ENCODE data around the gene RHEB. TPM values are rescaled to one million over a fixed set of nuclear protein-coding genes. Genes with fewer than 3 reads are reported as not detected.
A peak's percentile ranks its signal among the peaks of the same experiment; 100 is the strongest.

RHEB gene
- total RNA-seq, 2 donors from 2014 or later, result 44.9 to 91.0 TPM

DNA sequence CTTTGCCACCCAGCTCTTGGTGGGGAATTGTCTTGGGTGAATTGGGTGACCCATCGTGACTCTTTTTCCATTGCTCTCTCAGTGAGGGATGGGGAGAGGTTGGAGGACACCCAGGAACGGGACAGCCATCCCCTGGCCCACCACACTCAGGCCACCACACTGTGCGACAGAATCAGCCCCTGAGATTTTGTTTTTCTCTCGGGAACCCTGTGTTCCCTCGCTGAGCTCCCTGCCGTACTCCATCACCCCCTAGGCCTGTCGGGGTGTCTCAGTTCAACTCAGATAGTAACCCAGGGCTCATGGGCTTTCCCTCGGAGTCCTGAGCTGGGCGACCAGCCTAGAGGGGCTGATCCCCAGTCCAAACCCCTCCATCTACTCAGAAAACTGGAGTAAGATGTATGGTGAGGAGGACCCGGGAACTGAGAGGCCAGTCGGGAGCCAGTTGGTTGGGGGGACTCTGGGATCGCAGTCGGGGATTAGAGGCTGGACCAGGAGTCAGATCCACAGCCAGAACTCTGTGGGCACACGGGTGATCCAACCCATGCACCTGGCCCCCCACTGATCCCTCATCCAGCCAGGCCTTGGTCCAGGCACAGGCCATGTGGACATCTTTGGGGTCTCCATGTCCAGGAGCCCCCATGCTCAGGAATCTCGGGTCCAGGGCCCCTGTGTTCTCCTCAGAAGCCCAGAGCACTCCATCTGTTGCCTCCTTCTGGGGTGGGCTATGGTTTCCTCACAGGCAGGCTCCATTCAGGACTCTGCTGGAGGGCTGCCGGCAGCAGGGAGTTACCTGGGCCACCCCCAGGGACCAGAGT is 89.1 kb downstream of the RHEB start:
- H3K27ac ChIP-seq, result no peak overlapping the region
- WGBS, 2 donors, result 96 to 97% methylated on average over 11 to 16 of the region's 16 CpGs
- H3K4me3 ChIP-seq, result no peak overlapping the region
- ATAC-seq (no peak), DNase-seq (no peak)
- H3K4me1 ChIP-seq, result peaks cover 23% of the 10 kb centered on the region
- TF ChIP-seq POLR2A (IDR thresholded peaks at IDR 0.05), result no peak
- TF ChIP-seq, protein P1, sequence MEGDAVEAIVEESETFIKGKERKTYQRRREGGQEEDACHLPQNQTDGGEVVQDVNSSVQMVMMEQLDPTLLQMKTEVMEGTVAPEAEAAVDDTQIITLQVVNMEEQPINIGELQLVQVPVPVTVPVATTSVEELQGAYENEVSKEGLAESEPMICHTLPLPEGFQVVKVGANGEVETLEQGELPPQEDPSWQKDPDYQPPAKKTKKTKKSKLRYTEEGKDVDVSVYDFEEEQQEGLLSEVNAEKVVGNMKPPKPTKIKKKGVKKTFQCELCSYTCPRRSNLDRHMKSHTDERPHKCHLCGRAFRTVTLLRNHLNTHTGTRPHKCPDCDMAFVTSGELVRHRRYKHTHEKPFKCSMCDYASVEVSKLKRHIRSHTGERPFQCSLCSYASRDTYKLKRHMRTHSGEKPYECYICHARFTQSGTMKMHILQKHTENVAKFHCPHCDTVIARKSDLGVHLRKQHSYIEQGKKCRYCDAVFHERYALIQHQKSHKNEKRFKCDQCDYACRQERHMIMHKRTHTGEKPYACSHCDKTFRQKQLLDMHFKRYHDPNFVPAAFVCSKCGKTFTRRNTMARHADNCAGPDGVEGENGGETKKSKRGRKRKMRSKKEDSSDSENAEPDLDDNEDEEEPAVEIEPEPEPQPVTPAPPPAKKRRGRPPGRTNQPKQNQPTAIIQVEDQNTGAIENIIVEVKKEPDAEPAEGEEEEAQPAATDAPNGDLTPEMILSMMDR (IDR thresholded peaks at IDR 0.05), result no peak
- H3K9me3 ChIP-seq, result no peaks in the 10 kb centered on the region
- intact Hi-C loops (cut with DNase I), result no loop called here
- H3K36me3 ChIP-seq (replicated peaks in 1 of 2; ENCODE audit: insufficient read depth in 1 of 2, low read depth in 2 of 2), result no peaks in the 10 kb centered on the region
- H3K27me3 ChIP-seq, result no peaks in the 10 kb centered on the region

DNA sequence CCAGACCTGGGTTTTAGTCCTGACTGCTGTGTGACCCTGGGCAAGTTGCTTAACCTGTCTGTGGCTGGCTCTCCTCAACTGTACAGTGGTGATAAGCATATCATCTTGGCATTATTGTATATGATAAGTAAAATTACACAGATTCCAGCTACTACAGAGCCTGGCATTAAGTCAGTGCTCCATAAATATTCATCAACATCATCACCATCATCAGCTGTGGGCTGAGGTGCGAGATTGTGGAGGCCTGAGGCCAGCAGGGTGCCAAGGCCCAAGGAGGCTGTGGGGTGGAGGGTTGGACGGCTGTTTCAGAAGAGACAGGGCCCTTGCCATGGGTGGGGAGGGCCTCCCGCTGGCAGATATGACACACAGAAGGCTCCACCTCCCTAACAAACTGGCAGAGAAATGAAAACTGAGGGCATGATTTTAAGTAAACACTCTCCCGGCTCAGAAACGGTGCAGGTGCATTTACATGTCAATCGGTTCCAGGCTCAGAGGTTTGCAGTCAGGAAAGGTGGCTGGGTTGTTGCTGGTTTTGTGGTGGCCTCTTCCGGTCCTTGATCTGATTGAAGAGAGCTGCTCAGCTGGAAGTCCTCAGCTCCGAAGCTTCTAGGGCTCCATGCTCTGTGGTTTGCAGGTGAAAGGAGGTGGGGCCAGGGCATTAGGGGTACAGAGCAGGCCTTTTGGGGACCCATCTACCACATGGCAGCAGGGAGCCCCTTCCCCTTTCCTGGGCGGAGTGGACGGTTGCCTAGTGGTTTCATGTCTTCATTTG is 89.9 kb downstream of the RHEB start:
- intact Hi-C loops (cut with DNase I), result no loop called here
- no peak overlapping the region for H3K27ac ChIP-seq
- H3K4me1 ChIP-seq, result peaks cover 15% of the 10 kb centered on the region
- H3K9me3 ChIP-seq, result no peaks in the 10 kb centered on the region
- WGBS, 2 donors, result 22 to 29% methylated on average over 9 to 10 of the region's 10 CpGs
- H3K36me3 ChIP-seq (replicated peaks in 1 of 2; ENCODE audit: insufficient read depth in 1 of 2, low read depth in 2 of 2), result no peaks in the 10 kb centered on the region
- no peaks in the 10 kb centered on the region for H3K27me3 ChIP-seq
- no peak overlapping the region for H3K4me3 ChIP-seq
- ATAC-seq (peak; percentile 20), DNase-seq (peak in 3 of 4 donors; percentile 53 to 62 (median 59))
- TF ChIP-seq, protein P1 (IDR thresholded peaks at IDR 0.05), result no peak
- TF ChIP-seq POLR2A (IDR thresholded peaks at IDR 0.05), result no peak

DNA sequence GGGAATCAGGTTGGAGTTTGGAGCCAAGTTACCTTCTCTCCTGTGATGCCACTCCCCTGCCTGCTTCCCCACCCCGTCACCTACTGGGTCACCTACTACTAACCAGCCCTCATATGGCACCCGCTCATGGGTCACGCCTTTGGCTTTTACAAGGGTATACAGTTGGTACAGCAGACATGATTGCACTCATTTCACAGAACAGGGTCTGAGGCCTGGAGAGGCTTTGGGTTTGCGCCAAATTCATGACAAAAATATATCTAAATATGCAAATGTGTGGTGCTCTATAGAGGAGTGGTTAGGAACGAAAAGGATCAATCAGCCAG is 90.5 kb downstream of the RHEB start:
- peaks cover 15% of the 10 kb centered on the region for H3K4me1 ChIP-seq

DNA sequence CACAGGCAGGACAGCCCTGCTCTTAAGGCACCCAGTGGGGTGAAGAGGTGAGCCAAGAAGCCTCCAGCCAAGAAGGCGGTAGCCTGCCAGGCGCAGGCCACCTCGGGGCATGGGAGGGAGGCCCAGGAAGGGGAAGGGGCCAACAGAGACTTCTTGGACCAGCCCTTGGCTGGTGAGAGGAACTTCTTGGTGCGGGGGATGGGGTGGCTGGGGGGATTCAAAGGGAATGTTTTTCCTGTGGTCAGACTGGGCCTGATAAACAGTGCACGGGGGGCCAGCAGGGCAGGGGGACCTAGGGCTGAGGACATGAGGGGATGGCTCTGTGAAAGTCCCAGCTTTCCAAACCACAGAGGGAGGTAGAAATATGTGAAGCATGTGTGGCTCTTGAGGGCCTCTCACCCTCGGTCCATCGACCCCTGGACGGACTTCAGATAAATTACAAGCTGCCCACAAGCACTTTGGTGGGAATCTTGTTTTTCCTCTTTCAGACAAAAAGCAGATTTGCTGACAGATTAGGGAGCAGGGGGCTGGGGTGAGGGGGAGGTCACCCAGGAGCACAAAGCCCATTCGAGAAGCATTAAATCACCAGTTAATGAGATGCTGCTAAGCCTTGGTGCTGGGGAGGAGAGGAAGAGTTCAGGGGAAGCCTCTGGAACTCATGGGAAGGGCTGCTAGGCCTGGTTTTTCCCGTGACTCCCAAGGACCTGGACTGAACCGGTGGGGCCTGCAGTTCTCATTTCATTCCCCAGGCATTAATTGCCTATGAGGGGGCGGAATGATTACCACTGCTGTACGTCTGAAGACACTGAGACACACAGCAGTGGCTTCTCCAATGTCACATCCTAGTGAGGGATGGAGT is 91.1 kb downstream of the RHEB start:
- peak overlapping the region in 1 of 4 donors; percentile 20 for H3K27ac ChIP-seq
- intact Hi-C loops (cut with DNase I), result no loop called here
- WGBS, 2 donors, result 59 to 73% methylated on average over 12 to 13 of the region's 13 CpGs
- H3K9me3 ChIP-seq, result no peaks in the 10 kb centered on the region
- peak in 1 of 4 donors; percentile 51 for DNase-seq
- no peak overlapping the region for H3K4me3 ChIP-seq
- TF ChIP-seq, protein P1 (IDR thresholded peaks at IDR 0.05), result no peak
- TF ChIP-seq POLR2A (IDR thresholded peaks at IDR 0.05), result no peak
- H3K4me1 ChIP-seq, result peaks cover 15% of the 10 kb centered on the region
- no peaks in the 10 kb centered on the region for H3K27me3 ChIP-seq
- peak; percentile 33 for ATAC-seq
- no peaks in the 10 kb centered on the region for H3K36me3 ChIP-seq (replicated peaks in 1 of 2; ENCODE audit: insufficient read depth in 1 of 2, low read depth in 2 of 2)

More for the DNA sequence above, 90.5 kb downstream of the RHEB start:
- H3K27ac ChIP-seq, result no peak overlapping the region
- H3K4me3 ChIP-seq, result no peak overlapping the region
- ATAC-seq, result no peak
- no peaks in the 10 kb centered on the region for H3K36me3 ChIP-seq (replicated peaks in 1 of 2; ENCODE audit: insufficient read depth in 1 of 2, low read depth in 2 of 2)
- 65 to 80% methylated on average over 5 of the region's 5 CpGs for WGBS, 2 donors
- DNase-seq, result no peak
- no peaks in the 10 kb centered on the region for H3K9me3 ChIP-seq
- intact Hi-C loops (cut with DNase I), result no loop called here
- no peaks in the 10 kb centered on the region for H3K27me3 ChIP-seq
- TF ChIP-seq POLR2A (IDR thresholded peaks at IDR 0.05), result no peak
- TF ChIP-seq, protein P1 (IDR thresholded peaks at IDR 0.05), result no peak

Measured in body of pancreas (tissue), 4 donors.